Measurements from ENCODE around the gene OTP. TPM values are rescaled to one million over a fixed set of nuclear protein-coding genes. Genes with fewer than 3 reads are reported as not detected.

The OTP gene
- total RNA-seq, 1 donor from 2014 or later, result not detected

- no peak overlapping the region for H3K27ac Mint-ChIP-seq (ENCODE audit: unreplicated experiment)
Observed at GRCh38 chr5:77635917-77636640, 2.4 kb downstream of the OTP start.

DNA sequence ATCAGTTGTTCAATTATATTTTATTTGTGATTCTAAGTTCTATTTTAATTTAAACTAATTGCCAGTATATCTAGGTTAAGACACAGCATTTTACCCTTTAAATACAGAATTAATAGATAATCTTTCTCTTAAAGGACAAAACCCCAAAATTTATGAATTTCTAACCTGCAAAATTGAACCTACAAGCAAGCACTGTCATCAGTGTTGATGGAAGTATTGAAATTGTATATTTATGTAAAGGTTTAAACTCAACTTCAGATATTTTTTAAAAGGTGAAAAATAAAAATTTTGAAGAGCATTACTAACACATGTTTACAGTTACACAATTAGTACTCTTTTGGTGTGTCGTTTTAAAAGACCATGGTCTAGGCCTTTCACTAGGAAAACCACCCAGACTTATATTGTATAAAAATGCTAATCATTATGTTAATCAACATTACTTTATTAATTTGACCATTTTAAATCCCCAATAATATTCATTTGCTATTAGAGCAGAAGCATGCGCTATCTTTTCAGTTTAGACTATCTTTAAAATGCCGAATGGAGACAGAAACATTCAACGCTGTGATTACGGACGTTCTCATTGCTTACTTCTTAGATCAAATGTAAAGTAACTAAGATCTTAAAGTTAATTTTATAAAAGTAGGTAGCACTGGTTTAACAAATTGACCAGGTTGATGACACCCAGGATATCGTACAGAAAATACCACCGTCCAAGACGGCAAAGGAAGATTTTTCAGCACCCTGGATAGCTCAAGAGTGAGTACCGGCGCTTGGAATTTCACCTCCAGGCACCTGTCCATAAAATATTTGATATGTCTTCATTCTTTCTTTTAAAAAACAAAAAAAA lies 3.2 kb downstream of the OTP start:
- TF ChIP-seq, protein P1, sequence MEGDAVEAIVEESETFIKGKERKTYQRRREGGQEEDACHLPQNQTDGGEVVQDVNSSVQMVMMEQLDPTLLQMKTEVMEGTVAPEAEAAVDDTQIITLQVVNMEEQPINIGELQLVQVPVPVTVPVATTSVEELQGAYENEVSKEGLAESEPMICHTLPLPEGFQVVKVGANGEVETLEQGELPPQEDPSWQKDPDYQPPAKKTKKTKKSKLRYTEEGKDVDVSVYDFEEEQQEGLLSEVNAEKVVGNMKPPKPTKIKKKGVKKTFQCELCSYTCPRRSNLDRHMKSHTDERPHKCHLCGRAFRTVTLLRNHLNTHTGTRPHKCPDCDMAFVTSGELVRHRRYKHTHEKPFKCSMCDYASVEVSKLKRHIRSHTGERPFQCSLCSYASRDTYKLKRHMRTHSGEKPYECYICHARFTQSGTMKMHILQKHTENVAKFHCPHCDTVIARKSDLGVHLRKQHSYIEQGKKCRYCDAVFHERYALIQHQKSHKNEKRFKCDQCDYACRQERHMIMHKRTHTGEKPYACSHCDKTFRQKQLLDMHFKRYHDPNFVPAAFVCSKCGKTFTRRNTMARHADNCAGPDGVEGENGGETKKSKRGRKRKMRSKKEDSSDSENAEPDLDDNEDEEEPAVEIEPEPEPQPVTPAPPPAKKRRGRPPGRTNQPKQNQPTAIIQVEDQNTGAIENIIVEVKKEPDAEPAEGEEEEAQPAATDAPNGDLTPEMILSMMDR (IDR thresholded peaks at IDR 0.05; ENCODE audit: unreplicated experiment), result no peak
- Mint-ChIP-seq H3K4me1 (ENCODE audit: unreplicated experiment) (peaks cover 21% of the 10 kb centered on the region), H3K4me3 (ENCODE audit: unreplicated experiment) (no peak overlapping the region), H3K36me3 (ENCODE audit: low read depth, unreplicated experiment) (peaks cover 7% of the 10 kb centered on the region), H3K27me3 (ENCODE audit: unreplicated experiment) (peaks cover 29% of the 10 kb centered on the region), H3K27ac (ENCODE audit: unreplicated experiment) (no peak overlapping the region), H3K9me3 (ENCODE audit: unreplicated experiment) (no peaks in the 10 kb centered on the region)
- no peak for DNase-seq (ENCODE audit: low spot score)

More at GRCh38 chr5:77635917-77636640, 2.4 kb downstream of the OTP start:
- Mint-ChIP-seq H3K27me3 (ENCODE audit: unreplicated experiment) (peaks cover 32% of the 10 kb centered on the region), H3K4me3 (ENCODE audit: unreplicated experiment) (no peak overlapping the region), H3K36me3 (ENCODE audit: low read depth, unreplicated experiment) (peaks cover 7% of the 10 kb centered on the region), H3K4me1 (ENCODE audit: unreplicated experiment) (peaks cover 21% of the 10 kb centered on the region), H3K9me3 (ENCODE audit: unreplicated experiment) (no peaks in the 10 kb centered on the region)
- DNase-seq (ENCODE audit: low spot score), result no peak
- TF ChIP-seq, protein P1 (IDR thresholded peaks at IDR 0.05; ENCODE audit: unreplicated experiment), result no peak

DNA sequence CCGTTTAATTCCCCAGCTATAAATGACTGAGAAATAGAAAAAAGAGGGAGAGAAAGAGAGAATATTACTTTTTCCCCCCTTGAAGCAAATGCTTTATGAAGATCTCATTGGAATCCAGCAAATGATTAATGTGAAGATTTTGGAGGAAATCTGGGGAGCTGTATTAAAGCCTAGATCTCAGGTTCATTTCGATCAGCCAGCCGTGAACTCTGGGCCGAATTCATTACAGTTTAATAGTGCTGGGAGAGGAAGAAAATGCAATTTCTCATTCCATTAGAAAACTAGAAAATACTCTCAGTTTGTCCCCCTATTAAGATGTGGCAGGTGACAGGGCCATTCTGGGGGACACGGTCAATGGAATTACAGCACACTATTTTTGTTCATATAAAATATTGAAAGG lies 4.8 kb downstream of the OTP start:
- DNase-seq (ENCODE audit: low spot score), result no peak
- no peaks in the 10 kb centered on the region for H3K9me3 Mint-ChIP-seq (ENCODE audit: unreplicated experiment)
- H3K36me3 Mint-ChIP-seq (ENCODE audit: low read depth, unreplicated experiment), result peaks cover 7% of the 10 kb centered on the region
- H3K4me3 Mint-ChIP-seq (ENCODE audit: unreplicated experiment), result no peak overlapping the region
- peaks cover 25% of the 10 kb centered on the region for H3K4me1 Mint-ChIP-seq (ENCODE audit: unreplicated experiment)
- TF ChIP-seq, protein P1 (IDR thresholded peaks at IDR 0.05; ENCODE audit: unreplicated experiment), result no peak
- no peak overlapping the region for H3K27ac Mint-ChIP-seq (ENCODE audit: unreplicated experiment)
- peaks cover 28% of the 10 kb centered on the region for H3K27me3 Mint-ChIP-seq (ENCODE audit: unreplicated experiment)

DNA sequence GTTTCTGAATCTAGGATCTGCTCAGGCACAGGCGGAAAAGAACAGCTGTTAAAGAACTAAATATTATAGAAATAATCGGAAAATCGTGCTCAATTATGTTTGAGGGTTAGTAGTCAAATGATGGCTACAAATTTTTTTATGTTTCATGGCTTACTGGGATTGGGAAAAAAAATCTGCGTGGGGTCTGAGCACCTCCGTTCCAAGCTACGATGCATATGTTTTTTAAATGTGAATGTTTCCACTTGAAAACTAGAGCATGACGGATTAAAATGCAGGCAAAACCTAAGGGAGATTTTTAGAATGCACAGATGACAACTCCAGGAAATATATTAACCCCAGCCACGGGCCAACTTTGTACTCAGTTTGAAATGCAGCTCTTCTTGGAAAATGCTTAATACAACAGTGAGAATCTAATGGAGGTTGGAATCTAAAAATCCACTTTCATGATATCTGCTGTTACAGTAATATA lies 5.3 kb downstream of the OTP start:
- Mint-ChIP-seq H3K36me3 (ENCODE audit: low read depth, unreplicated experiment) (peaks cover 7% of the 10 kb centered on the region), H3K27ac (ENCODE audit: unreplicated experiment) (no peak overlapping the region), H3K4me1 (ENCODE audit: unreplicated experiment) (peaks cover 27% of the 10 kb centered on the region), H3K27me3 (ENCODE audit: unreplicated experiment) (peaks cover 28% of the 10 kb centered on the region), H3K9me3 (ENCODE audit: unreplicated experiment) (no peaks in the 10 kb centered on the region), H3K4me3 (ENCODE audit: unreplicated experiment) (no peak overlapping the region)
- TF ChIP-seq, protein P1 (IDR thresholded peaks at IDR 0.05; ENCODE audit: unreplicated experiment), result no peak
- DNase-seq (ENCODE audit: low spot score), result no peak

Measured in endothelial cell (in vitro differentiated cells).